H9 (cell line): ENCODE data around the gene CA11. TPM values are rescaled to one million over a fixed set of nuclear protein-coding genes. Genes with fewer than 3 reads are reported as not detected.
A peak's percentile ranks its signal among the peaks of the same experiment; 100 is the strongest.

ENCODE experiments used
- DNase-seq: peaks from one replicate; pipeline ENCODE4 v3.0.0-alpha.2; 2017
- H2AFZ ChIP-seq: one replicate; pipeline ENCODE4 v1.6.1; 2013; ENCODE audit warnings: mild to moderate bottlenecking, low read length, control low read depth, moderate library complexity
- H2AK5ac ChIP-seq: 2 replicates; pipeline ENCODE4 v1.6.1; 2013; ENCODE audit warnings: low read length, control low read depth, mixed read lengths; ENCODE audit not compliant: insufficient read length
- H2BK120ac ChIP-seq: one replicate; pipeline ENCODE4 v1.6.1; 2013; ENCODE audit warnings: low read depth, mild to moderate bottlenecking, low read length, control low read depth, inconsistent platforms; ENCODE audit not compliant: poor library complexity, severe bottlenecking
- H2BK12ac ChIP-seq: 2 replicates; pipeline ENCODE4 v1.6.1; 2013; ENCODE audit warnings: low read length, control low read depth, mixed read lengths, low read depth; ENCODE audit not compliant: insufficient read length
- H2BK15ac ChIP-seq: 2 replicates; pipeline ENCODE4 v1.6.1; 2013; ENCODE audit warnings: low read depth, low read length, control low read depth
- H2BK20ac ChIP-seq: one replicate; pipeline ENCODE4 v1.6.1; 2013; ENCODE audit warnings: low read depth, mild to moderate bottlenecking, low read length, control low read depth, inconsistent platforms; ENCODE audit not compliant: poor library complexity, severe bottlenecking
- H2BK5ac ChIP-seq: 2 replicates; pipeline ENCODE4 v1.6.1; 2013; ENCODE audit warnings: low read length, control low read depth, mixed read lengths; ENCODE audit not compliant: insufficient read length
- H3K14ac ChIP-seq: 2 replicates; pipeline ENCODE4 v1.6.1; 2013; ENCODE audit warnings: low read length, control low read depth; ENCODE audit not compliant: insufficient read depth
- H3K18ac ChIP-seq: 2 replicates; pipeline ENCODE4 v1.6.1; 2013; ENCODE audit warnings: low read depth, mild to moderate bottlenecking, mixed read lengths, low read length, control low read depth; ENCODE audit not compliant: insufficient read length
- H3K23ac ChIP-seq: 2 replicates; pipeline ENCODE4 v1.6.1; 2013; ENCODE audit warnings: low read length, control low read depth, mixed read lengths, low read depth; ENCODE audit not compliant: insufficient read length
- H3K23me2 ChIP-seq: 2 replicates; pipeline ENCODE4 v1.6.1; 2013; ENCODE audit warnings: low read depth, mild to moderate bottlenecking, mixed read lengths, low read length, control low read depth; ENCODE audit not compliant: insufficient read length, poor library complexity, severe bottlenecking
- H3K27ac ChIP-seq: 2 replicates; pipeline ENCODE4 v1.5.1; 2013; ENCODE audit warnings: low read length, control low read depth, mixed read lengths, low read depth; ENCODE audit not compliant: insufficient read length
- H3K27me3 ChIP-seq: 2 replicates; pipeline ENCODE4 v1.6.1; 2013; ENCODE audit warnings: low read length, control low read depth, inconsistent platforms; ENCODE audit not compliant: insufficient read depth
- H3K4ac ChIP-seq: 2 replicates; pipeline ENCODE4 v1.6.1; 2013; ENCODE audit warnings: low read depth, mild to moderate bottlenecking, control low read depth, inconsistent platforms, low read length, moderate library complexity
- H3K4me1 ChIP-seq: 2 replicates; pipeline ENCODE4 v1.6.1; 2013; ENCODE audit warnings: low read length, control low read depth, inconsistent platforms; ENCODE audit not compliant: insufficient read depth
- H3K4me2 ChIP-seq: 2 replicates; pipeline ENCODE4 v1.6.1; 2013; ENCODE audit warnings: low read length, control low read depth, mixed read lengths; ENCODE audit not compliant: insufficient read length, insufficient read depth
- H3K56ac ChIP-seq: 2 replicates; pipeline ENCODE4 v1.6.1; 2013; ENCODE audit warnings: low read depth, mild to moderate bottlenecking, mixed read lengths, low read length, control low read depth; ENCODE audit not compliant: insufficient read length
- H3K79me1 ChIP-seq: 2 replicates; pipeline ENCODE4 v1.6.1; 2013; ENCODE audit warnings: low read depth, mild to moderate bottlenecking, moderate library complexity, low read length, control low read depth, inconsistent platforms; ENCODE audit not compliant: insufficient read depth, poor library complexity, severe bottlenecking
- H3K79me2 ChIP-seq: 2 replicates; pipeline ENCODE4 v1.6.1; 2013; ENCODE audit warnings: low read length, control low read depth, inconsistent platforms; ENCODE audit not compliant: insufficient read depth
- H3K9ac ChIP-seq: 2 replicates; pipeline ENCODE4 v1.6.1; 2013; ENCODE audit warnings: low read length, control low read depth, mixed read lengths; ENCODE audit not compliant: insufficient read length; ENCODE audit errors: extremely low read depth
- H3K9me3 ChIP-seq: one replicate; pipeline ENCODE4 v1.6.1; 2013; ENCODE audit warnings: low read depth, low read length, inconsistent platforms; ENCODE audit not compliant: control insufficient read depth
- H3T11ph ChIP-seq: one replicate; pipeline ENCODE4 v1.6.1; 2013; ENCODE audit warnings: mild to moderate bottlenecking, low read length, control low read depth, inconsistent platforms
- H4K20me1 ChIP-seq: one replicate; pipeline ENCODE4 v1.6.1; 2013; ENCODE audit not compliant: control insufficient read depth, insufficient read length, insufficient read depth
- H4K5ac ChIP-seq: 2 replicates; pipeline ENCODE4 v1.6.1; 2013; ENCODE audit warnings: low read depth, mild to moderate bottlenecking, mixed read lengths, low read length, control low read depth; ENCODE audit not compliant: insufficient read length
- H4K8ac ChIP-seq: replicated peaks from 2 replicates; pipeline ENCODE4 v1.6.1; 2013; ENCODE audit warnings: low read length, control low read depth, mixed read lengths, low read depth; ENCODE audit not compliant: insufficient read length
- H4K91ac ChIP-seq: 2 replicates; pipeline ENCODE4 v1.6.1; 2013; ENCODE audit warnings: low read depth, mild to moderate bottlenecking, moderate library complexity, mixed read lengths, low read length, control low read depth; ENCODE audit not compliant: insufficient read length
- H3K27ac Mint-ChIP-seq, 3 experiments: 2 replicates in 2 of 3; 3 replicates in 1 of 3; pipeline ENCODE4 v1.8.0; 2020 to 2021; ENCODE audit warnings: mixed read lengths in 3 of 3, mild to moderate bottlenecking in 1 of 3, moderate library complexity in 1 of 3
- H3K27me3 Mint-ChIP-seq: 2 replicates; pipeline ENCODE4 v1.8.0; 2021; ENCODE audit warnings: low read depth, mild to moderate bottlenecking, moderate library complexity, mixed read lengths
- H3K36me3 Mint-ChIP-seq, 3 experiments: 2 replicates in 2 of 3; 3 replicates in 1 of 3; pipeline ENCODE4 v1.8.0; 2020 to 2021; ENCODE audit warnings: low read depth in 3 of 3, mixed read lengths in 3 of 3; ENCODE audit not compliant: insufficient read depth in 1 of 3
- H3K4me1 Mint-ChIP-seq, 2 experiments: 2 replicates each; pipeline ENCODE4 v1.8.0; 2020; ENCODE audit warnings: mixed read lengths in 2 of 2
- H3K4me3 Mint-ChIP-seq, 2 experiments: 2 replicates in 1 of 2; 3 replicates in 1 of 2; pipeline ENCODE4 v1.8.0; 2020 to 2021; ENCODE audit warnings: mild to moderate bottlenecking in 2 of 2, mixed read lengths in 2 of 2, moderate library complexity in 1 of 2
- H3K9me3 Mint-ChIP-seq, 2 experiments: 2 replicates in 1 of 2; 3 replicates in 1 of 2; pipeline ENCODE4 v1.8.0; 2020; ENCODE audit warnings: mild to moderate bottlenecking in 2 of 2, mixed read lengths in 2 of 2, moderate library complexity in 1 of 2
- WGBS: extraction: QIAGEN DNeasy Blood & Tissue Kit; methylation state at CpG from one replicate; pipeline ENCODE4 v1.1.7; 2013; ENCODE audit warnings: missing lambda C conversion rate, low lambda C conversion rate, mixed read lengths; ENCODE audit not compliant: insufficient read length; ENCODE audit errors: extremely low coverage; 5-methylcytosine and 5-hydroxymethylcytosine counted together
- total RNA-seq: library from RNA; stranded (reverse); gene quantifications from 2 replicates; pipeline ENCODE4 v1.2.1, GENCODE V29; 2021
- TF ChIP-seq, protein P1 (sequence below): fragments of 200-600 bp; sonication (generic); conservative IDR thresholded peaks from 3 replicates; pipeline ENCODE4 v1.8.0; 2021; ENCODE audit warnings: antibody characterized with exemption, mild to moderate bottlenecking

CA11 gene
- total RNA-seq, 1 experiment from 2014 or later, result 107 TPM

DNA sequence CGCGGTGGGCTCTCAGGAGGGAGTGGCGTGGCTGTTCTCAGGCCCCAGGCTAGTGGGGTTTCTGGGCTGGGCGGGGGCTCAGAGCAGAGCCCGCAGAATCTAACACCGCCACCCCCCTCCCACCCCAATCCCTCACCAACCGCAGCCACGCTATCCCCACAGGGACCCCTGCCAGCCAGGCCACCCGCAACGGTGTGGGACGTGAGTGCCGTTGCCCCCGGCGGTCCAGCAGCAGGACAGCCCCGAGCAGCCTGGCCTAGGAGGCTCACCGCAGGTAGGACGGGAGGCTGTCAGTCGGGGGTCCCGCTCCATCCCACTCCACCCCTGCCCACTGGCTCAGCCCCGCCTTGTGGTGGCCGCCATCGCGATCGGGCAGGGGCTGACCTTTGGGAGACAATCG, 27.0 kb upstream of the CA11 start, which contains the start of gene NTN5:
NTN5 (minus strand) TSS at position 24 of the 400 bp plus-strand sequence. CDS start 2,031 bp downstream, outside the sequence.
- H3K9ac ChIP-seq, result no peak within 1 kb of the TSS
- no peak within 1 kb of the TSS for H2BK15ac ChIP-seq
- H4K8ac ChIP-seq, result no peak within 1 kb of the TSS
- H3K4me2 ChIP-seq, result no peak within 1 kb of the TSS
- H2BK5ac ChIP-seq, result no peak within 1 kb of the TSS
- H3T11ph ChIP-seq, result no peak within 1 kb of the TSS
- H2BK20ac ChIP-seq, result no peak within 1 kb of the TSS
- H2AK5ac ChIP-seq, result no peak within 1 kb of the TSS
- H3K18ac ChIP-seq, result no peak within 1 kb of the TSS
- no peaks in the 10 kb centered on the region for H3K79me2 ChIP-seq
- no peak within 1 kb of the TSS for H4K5ac ChIP-seq
- H3K79me1 ChIP-seq, result no peaks in the 10 kb centered on the region
- no peaks in the 10 kb centered on the region for H3K9me3 ChIP-seq
- no peak within 1 kb of the TSS for H3K27ac ChIP-seq
- H2AFZ ChIP-seq, result no peak within 1 kb of the TSS
- no peak within 1 kb of the TSS for H4K91ac ChIP-seq
- H4K20me1 ChIP-seq, result peaks cover 2% of the 10 kb centered on the region
- no peaks in the 10 kb centered on the region for H3K27me3 ChIP-seq
- H3K27ac Mint-ChIP-seq, result peak within 1 kb of the TSS in 1 of 3 experiments; percentile 76; a peak in 1 of 7 replicates
- H3K23me2 ChIP-seq, result no peaks in the 10 kb centered on the region
- H3K4me1 ChIP-seq, result no peaks in the 10 kb centered on the region; the same call in 1 of the 2 replicates
- peaks cover 29 to 35% of the 10 kb centered on the region in 2 experiments for H3K4me1 Mint-ChIP-seq
- no peak for DNase-seq
- no peak within 1 kb of the TSS for H3K23ac ChIP-seq
- H3K9me3 Mint-ChIP-seq, result peaks cover 8 to 11% of the 10 kb centered on the region in 2 experiments
- H3K4ac ChIP-seq, result no peak within 1 kb of the TSS
- no peak within 1 kb of the TSS; the same call in 1 of the 2 replicates for H3K14ac ChIP-seq
- H3K27me3 Mint-ChIP-seq, result peaks cover 6% of the 10 kb centered on the region
- no peak within 1 kb of the TSS for H2BK12ac ChIP-seq
- peak within 1 kb of the TSS; percentile 12 to 60; a peak in 4 of 5 replicates for H3K4me3 Mint-ChIP-seq
- no CpG with 5 or more reads among the region's 25 CpGs for WGBS
- H2BK120ac ChIP-seq, result no peak within 1 kb of the TSS
- H3K56ac ChIP-seq, result no peak within 1 kb of the TSS
- peaks cover 0 to 9% (median 7%) of the 10 kb centered on the region in 3 experiments; a peak in 5 of 7 replicates for H3K36me3 Mint-ChIP-seq
- TF ChIP-seq, protein P1, sequence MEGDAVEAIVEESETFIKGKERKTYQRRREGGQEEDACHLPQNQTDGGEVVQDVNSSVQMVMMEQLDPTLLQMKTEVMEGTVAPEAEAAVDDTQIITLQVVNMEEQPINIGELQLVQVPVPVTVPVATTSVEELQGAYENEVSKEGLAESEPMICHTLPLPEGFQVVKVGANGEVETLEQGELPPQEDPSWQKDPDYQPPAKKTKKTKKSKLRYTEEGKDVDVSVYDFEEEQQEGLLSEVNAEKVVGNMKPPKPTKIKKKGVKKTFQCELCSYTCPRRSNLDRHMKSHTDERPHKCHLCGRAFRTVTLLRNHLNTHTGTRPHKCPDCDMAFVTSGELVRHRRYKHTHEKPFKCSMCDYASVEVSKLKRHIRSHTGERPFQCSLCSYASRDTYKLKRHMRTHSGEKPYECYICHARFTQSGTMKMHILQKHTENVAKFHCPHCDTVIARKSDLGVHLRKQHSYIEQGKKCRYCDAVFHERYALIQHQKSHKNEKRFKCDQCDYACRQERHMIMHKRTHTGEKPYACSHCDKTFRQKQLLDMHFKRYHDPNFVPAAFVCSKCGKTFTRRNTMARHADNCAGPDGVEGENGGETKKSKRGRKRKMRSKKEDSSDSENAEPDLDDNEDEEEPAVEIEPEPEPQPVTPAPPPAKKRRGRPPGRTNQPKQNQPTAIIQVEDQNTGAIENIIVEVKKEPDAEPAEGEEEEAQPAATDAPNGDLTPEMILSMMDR, result no peak
